GM08714 (cell line): ENCODE data around the gene TK2.
"Not testable (repeated sequence)": the region's sequence is repeated elsewhere in the genome, so short reads cannot be mapped to it uniquely, and the experiment has no call there.

Source experiments
- H3K4me3 ChIP-seq: fragments of 200-500 bp; sonication (Bioruptor generic); 2 replicates; pipeline ENCODE4 v1.5.1; 2014; ENCODE audit warnings: mild to moderate bottlenecking, low read length, inconsistent platforms
- ZNF274 ChIP-seq: IDR thresholded peaks from 2 replicates; pipeline ENCODE4 v1.6.1; 2012; ENCODE audit warnings: mild to moderate bottlenecking, low read depth, low read length

TK2 gene

DNA sequence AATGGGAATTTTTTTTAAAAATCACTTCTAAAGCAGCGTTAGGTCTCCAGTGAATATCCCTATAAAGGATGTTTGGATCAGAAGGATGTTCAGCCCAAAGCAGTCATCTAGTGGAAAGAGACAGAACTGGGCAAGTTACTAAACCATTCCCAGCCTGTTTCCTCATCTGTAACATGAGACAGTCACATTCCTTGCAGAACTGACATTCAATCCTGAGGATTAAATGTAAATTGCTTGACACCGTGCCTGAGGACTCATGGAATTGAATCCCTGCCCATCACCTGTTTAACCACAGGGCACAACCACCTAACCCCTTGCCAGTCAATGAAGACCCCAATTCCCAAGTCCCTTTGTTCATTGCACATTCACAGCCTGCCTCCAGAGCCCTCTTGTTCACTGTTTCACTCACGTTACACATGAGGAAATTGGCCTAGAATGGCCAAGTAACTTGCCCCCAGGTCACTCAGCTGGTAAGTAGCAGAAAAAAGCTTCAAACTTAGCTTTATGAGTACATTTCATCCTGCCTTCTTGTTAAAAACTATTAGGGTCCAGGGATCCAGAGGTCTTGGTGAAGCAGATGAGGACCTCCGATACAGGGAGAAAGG lies 30.8 kb upstream of the TK2 start:
- H3K4me3 ChIP-seq, result no peak overlapping the region
- no peak for TF ChIP-seq ZNF274

DNA sequence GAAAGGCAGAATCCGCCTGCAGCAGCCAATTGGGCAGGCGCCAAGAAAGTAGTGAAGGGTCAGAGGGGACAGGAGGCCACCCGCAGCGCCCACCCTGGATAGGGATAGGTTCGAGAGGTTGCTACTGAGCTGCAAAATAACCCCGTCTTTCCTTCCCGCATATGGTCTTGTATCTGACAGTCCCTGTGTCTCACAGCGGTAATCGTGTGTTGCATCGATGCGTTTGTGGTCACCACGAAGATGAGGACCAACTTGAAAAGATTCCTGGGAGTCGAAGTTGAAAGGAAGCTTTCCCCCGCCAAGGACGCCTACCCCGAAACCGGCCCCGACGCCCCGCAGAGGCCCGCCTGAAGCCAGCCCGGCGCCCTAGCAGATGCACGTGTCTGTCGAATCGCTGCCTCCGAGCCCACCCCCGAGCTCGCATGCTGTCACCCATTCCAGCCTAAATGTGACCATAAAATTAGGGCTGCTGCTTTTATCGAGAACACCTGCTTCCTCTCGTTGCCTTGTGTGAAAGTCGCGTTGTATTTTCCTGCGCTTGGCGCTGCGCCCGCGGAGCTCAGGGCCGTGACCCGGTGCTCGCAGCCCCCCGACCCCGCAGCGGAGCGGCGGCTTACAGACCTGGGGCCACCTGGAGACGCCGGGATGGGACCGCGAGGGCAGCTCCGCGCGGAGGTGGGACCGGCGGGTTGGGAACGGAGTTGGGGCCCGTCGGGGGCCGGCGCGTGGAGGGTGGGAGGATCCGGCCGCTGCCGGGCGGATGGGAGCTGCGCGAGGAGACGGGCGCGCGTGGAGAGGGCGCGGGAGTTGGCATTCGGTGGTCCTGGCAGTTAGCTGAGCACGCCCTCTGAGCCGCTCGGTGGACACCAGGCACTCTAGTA lies 29.0 kb upstream of the TK2 start, which contains the start of gene CMTM2:
CMTM2 (plus strand) TSS at position 813 of the 881 bp plus-strand sequence. CDS start 145 bp downstream, outside the sequence.
- TF ChIP-seq ZNF274, result no peak
- H3K4me3 ChIP-seq, result no peak within 1 kb of the TSS

DNA sequence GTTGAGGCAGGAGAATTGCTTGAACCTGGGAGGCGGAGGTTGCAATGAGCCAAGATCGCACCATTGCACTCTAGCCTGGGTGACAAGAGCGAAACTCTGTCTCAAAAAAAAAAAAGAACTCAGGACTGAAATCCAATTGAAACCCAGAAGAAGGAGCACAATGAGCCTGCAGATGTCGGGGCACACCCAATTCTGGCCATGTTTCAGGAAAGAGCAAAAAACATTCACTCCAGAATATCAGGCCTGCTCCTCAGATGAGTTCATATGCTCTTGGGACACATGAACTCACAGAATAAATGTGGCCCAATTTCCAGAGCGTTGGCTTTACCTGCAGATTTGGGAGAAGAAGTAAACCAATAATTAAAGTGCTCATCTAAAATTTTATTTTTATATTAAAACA lies 26.4 kb upstream of the TK2 start:
- no peak for TF ChIP-seq ZNF274
- no peak overlapping the region for H3K4me3 ChIP-seq

DNA sequence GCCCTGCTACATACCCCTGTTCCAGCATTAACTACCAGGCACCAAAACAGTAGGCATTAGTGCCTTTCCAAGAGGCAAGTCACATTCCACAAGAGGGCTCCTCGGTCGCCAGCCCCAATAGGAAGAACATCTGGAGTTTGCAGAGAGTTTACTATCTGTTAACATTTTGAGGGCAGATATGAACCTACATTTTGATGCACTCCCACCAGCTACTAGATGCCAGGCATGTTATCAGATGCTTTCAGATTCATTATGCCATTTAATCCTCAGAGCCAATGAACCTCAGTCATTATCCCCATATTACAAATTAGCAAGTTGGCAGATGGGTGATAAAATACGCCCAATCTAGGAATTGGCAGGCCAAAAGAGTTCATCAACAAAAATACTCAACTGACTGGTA lies 25.1 kb upstream of the TK2 start:
- no peak for TF ChIP-seq ZNF274
- no peak overlapping the region for H3K4me3 ChIP-seq

DNA sequence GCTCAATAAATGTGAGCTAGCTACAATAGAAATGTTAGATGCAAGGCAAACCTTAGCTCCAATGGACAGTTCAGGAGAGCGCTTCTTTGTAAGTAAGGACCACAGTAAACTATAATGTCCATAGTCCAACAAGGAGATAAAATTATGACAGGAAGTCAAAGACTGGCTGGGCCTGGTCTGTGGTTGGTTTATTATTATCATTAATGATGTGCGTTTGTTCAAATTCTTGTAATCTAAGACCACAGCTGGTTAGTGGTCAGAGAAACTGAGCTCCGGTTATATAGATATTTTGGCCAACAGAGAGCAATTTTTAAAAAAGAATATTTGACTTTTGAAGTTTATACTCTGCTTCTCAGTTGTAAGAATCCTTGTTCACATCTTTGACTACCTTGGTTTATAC lies 24.6 kb upstream of the TK2 start:
- TF ChIP-seq ZNF274, result no peak
- H3K4me3 ChIP-seq, result no peak overlapping the region

DNA sequence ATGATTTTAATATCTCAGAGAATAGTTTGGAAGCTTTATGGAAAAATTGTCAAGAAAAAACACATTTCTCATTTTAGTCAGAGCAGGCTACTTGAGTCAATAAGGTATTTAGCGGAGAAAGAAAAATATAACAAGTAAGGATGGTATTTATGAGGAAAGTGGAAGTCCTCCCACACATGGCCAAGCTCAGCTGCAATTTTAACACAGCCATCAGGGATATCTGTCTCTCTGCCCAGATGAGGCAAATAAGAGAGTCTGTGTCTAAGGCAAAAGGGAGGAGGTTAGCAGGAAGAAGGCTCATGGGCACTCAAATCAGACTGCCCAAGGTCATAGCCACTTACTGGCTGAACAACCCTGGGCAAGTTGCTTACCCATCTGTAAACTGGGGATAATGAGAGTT lies 24.2 kb upstream of the TK2 start:
- no peak overlapping the region for H3K4me3 ChIP-seq
- no peak for TF ChIP-seq ZNF274

DNA sequence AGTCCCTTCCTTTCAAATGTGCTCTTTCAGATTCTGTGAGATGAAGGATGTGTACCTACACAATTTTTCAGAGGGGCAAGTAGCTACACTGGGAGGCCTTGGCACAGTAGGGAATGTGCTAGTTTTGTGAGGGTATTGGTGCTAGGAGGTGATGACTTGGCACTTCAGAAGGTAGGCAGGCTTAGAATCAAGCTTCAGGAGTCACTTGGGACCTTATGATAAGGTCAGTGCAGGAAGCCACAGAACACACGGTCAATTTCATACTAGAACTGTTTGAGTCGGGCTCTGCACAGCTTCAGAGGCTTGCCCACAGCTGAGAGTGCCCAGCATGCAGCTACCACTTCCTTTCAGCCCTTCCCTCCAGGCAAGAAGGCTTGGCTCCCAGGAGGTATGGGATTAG lies 22.4 kb upstream of the TK2 start:
- TF ChIP-seq ZNF274, result no peak
- no peak overlapping the region for H3K4me3 ChIP-seq

DNA sequence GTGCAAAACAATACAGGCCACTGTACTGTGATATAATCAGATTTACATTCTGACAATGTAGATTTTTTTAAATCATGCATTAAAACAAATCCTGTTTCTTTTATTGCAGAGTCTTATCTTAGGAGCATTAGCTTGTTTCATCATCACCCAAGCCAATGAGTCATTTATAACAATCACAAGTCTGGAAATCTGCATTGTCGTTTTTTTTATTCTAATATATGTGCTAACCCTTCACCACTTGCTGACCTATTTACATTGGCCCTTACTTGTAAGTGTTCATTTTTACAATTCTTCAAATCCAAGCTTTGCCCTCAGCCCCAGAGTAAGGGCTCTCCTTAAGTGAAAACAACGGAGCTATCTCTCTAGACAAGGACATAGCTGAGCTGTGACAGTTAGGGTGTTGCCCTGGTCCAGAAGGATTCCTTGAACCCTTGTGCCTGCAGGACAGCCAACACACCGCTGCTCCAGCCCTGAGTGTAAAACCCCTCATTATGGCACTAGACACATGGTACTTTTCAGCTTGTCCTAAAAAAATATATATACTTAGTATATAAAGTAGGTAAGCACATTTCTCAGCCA lies 20.0 kb upstream of the TK2 start:
- no peak for TF ChIP-seq ZNF274
- no peak overlapping the region for H3K4me3 ChIP-seq

DNA sequence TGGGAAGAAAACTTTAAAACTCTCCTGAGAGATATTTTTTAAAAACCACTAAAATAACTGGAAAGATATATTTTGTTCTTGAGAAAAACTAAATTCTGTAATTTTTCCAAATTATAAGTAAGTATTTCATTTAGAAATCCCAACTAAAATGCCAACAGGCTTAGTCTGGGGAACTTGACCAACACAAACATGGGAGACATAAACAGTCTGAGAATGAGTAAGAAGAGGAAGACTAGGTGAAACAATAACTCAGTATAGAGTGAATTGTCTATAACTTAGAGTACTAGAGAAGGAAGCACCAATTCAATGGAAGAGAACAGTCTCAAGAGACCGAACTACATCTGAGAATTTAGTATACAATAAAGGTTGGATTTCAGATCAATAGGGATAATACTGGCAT lies 19.2 kb upstream of the TK2 start:
- no peak for TF ChIP-seq ZNF274

DNA sequence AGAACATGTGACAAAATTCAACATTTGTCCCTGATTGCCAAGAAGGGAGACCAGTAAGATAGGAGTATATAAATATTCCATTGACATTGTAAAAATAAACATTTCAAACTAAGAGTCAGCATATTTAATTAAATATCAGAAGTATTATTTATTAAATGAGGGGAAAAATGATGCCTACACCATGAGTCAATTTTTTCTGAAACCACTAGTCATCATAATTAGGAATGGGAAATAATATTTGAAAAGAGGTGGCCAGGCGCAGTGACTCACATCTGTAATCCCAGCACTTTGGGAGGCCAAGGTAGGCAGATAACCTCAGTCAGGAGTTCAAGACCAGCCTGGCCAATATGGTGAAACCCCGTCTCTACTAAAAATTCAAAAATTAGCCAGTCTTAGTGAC lies 18.4 kb upstream of the TK2 start:
- H3K4me3 ChIP-seq, result no peak overlapping the region
- TF ChIP-seq ZNF274, result no peak

More for the DNA sequence above, 19.2 kb upstream of the TK2 start:
- H3K4me3 ChIP-seq, result no peak overlapping the region

DNA sequence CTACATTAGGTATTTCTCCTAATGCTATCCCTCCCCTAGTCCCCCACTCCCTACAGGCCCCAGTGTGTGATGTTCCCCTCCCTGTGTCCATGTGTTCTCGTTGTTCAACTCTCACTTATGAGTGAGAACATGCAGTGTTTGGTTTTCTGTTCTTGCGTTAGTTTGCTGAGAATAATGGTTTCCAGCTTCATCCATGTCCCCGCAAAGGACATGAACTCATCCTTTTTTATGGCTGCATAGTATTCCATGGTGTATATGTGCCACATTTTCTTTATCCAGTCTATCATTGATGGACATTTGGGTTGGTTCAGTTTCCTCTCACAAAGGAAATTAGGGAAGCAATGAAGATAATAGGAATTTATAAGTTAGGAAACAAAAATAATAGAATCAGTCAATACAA lies 17.3 kb upstream of the TK2 start:
- not testable (repeated sequence) for H3K4me3 ChIP-seq

DNA sequence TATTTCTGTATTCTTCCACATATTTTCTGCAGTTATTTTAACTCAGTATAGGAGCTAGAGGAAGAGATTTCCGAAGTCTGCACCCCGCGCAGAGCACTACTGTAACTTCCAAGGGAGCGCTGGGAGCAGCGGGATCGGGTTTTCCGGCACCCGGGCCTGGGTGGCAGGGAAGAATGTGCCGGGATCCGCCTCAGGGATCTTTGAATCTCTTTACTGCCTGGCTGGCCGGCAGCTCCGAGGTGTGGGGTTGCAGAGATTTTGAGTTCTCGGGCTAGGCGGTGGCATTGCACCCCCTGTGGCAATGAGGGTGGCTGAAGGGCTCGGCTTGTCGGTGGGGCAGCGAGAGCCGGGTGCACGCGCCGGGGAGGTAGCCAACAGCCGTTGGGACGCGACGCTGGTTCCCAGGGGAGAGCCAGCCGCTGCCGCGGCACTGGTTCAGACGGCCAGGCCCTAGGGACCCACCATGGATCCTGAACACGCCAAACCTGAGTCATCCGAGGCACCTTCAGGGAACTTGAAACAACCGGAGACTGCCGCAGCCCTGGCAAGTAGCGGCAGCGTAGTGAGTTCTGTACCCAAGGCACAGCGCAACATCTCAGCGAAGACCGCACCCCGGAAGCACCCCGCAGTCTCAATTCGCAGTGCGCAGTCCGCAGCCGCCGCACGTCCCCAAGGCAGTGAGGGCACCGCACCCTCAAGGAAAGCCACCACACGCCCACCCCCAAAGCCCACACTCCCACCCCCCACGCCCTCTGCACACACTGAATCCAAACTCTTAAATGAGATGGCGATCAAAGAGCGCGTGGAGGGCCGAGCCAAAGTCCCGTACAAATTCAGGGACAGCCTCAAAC lies 16.4 kb upstream of the TK2 start, which contains the start of gene CMTM1:
CMTM1 (plus strand) TSS at position 389 of the 851 bp plus-strand sequence; CDS start at position 464, 75 bp downstream.
- H3K4me3 ChIP-seq, result no peak within 1 kb of the TSS
- TF ChIP-seq ZNF274, result no peak

DNA sequence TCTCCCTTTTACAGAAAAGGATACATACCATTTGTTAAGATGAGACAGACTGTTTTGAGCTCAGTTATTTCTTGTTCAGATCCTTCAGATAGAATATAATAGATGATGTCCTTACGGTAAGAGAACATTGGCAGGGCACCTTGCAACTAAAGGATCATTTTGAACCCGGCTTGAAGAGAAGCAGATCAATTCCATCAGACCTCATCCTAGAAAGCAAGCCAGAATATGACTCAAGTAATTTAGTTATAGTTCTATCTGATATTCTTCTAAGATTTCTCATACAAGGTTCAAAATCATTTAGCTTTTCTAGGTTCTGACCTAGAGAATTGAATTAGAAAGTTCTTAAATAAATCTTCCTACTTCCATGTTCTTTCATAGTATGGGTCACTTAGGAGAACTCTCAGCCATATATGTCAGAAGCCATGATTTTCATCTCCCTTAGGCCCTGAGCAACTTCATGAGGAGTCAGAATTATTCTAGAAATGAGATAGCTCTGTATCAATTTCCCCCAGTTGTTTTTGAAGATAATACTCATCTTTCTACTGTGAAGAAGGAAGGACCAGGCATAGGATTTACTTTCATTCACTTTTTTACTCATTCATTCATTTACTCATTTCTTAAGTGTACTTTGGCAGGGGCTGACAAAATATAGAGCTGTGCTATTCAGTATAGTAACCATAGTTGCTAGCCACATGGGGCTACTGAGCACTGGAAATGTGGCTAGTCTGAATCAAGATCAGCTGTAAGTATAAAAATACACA lies 13.8 kb upstream of the TK2 start:
- no peak overlapping the region for H3K4me3 ChIP-seq

DNA sequence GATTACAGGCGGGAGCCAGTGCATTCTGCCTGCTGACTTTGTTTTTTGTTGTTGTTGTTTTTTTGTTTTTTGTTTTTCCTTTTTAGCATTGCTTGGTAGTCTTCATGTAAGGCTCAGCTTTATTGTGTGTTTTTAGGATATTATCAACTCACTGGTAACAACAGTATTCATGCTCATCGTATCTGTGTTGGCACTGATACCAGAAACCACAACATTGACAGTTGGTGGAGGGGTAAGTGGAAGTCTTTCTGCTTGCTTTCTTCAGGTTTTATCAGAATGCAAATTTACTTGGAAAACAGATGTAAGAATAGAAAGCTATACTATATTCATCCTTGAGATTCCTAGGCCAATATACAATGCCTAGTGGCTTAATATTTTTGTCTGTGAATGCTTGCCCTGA lies 13.1 kb upstream of the TK2 start:
- H3K4me3 ChIP-seq, result no peak overlapping the region
- no peak for TF ChIP-seq ZNF274

More for the DNA sequence above, 13.8 kb upstream of the TK2 start:
- no peak for TF ChIP-seq ZNF274
